CD14-positive monocyte (primary cell): ENCODE measurements around the gene PRRC2A. TPM values are rescaled to one million over a fixed set of nuclear protein-coding genes. Genes with fewer than 3 reads are reported as not detected.
A peak's percentile ranks its signal among the peaks of the same experiment; 100 is the strongest.

Experiments used
- DNase-seq, 3 donors: peaks; one replicate each; pipeline ENCODE4 v3.0.0-alpha.2; 2011 to 2022
- H2AFZ ChIP-seq: 2 replicates; pipeline ENCODE4 v1.6.0; 2012; ENCODE audit warnings: mild to moderate bottlenecking, low read depth, low read length, inconsistent platforms; ENCODE audit not compliant: insufficient read depth, poor library complexity, severe bottlenecking
- H3K27ac ChIP-seq, 2 donors: 1 replicate in 1 of 2; 2 replicates in 1 of 2; pipeline ENCODE4 v1.5.1; 2012 to 2013; ENCODE audit warnings: low read length in 2 of 2, control low read depth in 1 of 2, inconsistent platforms in 1 of 2, low read depth in 1 of 2, mild to moderate bottlenecking in 1 of 2
- H3K27me3 ChIP-seq, 2 donors: one replicate each; pipeline versions ENCODE4 v1.6.0 to v1.6.1; 2011 to 2013; ENCODE audit warnings: low read length in 2 of 2; ENCODE audit not compliant: control insufficient read depth in 2 of 2, insufficient read depth in 2 of 2
- H3K36me3 ChIP-seq, 2 donors: replicated peaks in 1 of 2; 1 replicate in 1 of 2; 2 replicates in 1 of 2; pipeline versions ENCODE4 v1.5.1 to v1.6.1; 2012 to 2013; ENCODE audit warnings: low read length in 2 of 2, control low read depth in 1 of 2, inconsistent platforms in 1 of 2, mild to moderate bottlenecking in 1 of 2; ENCODE audit not compliant: insufficient read depth in 2 of 2, control insufficient read depth in 1 of 2
- H3K4me1 ChIP-seq, 2 donors: 1 replicate in 1 of 2; 2 replicates in 1 of 2; pipeline versions ENCODE4 v1.5.1 to v1.6.1; 2012 to 2013; ENCODE audit warnings: low read length in 2 of 2, control low read depth in 1 of 2, inconsistent platforms in 1 of 2, mild to moderate bottlenecking in 1 of 2, moderate library complexity in 1 of 2; ENCODE audit not compliant: insufficient read depth in 2 of 2, control insufficient read depth in 1 of 2
- H3K4me2 ChIP-seq: replicated peaks from 2 replicates; pipeline ENCODE3; 2012; ENCODE audit warnings: low read length, moderate library complexity, mild to moderate bottlenecking; ENCODE audit not compliant: poor library complexity, severe bottlenecking; ENCODE audit errors: extremely low read depth
- H3K4me3 ChIP-seq, 3 experiments: fragments of 200-600 bp in 1 of 3; sonication (generic) in 1 of 3; replicated peaks in 1 of 3; 1 replicate in 2 of 3; 2 replicates in 1 of 3; pipeline ENCODE4 v1.5.1; 2011 to 2013; ENCODE audit warnings: low read length in 3 of 3, mild to moderate bottlenecking in 3 of 3, control low read depth in 2 of 3, low read depth in 2 of 3, inconsistent platforms in 1 of 3, moderate library complexity in 1 of 3
- H3K79me2 ChIP-seq: 2 replicates; pipeline ENCODE4 v1.6.0; 2012; ENCODE audit warnings: mild to moderate bottlenecking, control low read depth, inconsistent platforms, low read length, moderate library complexity; ENCODE audit not compliant: insufficient read depth
- H3K9ac ChIP-seq: 2 replicates; pipeline ENCODE4 v1.6.0; 2017; ENCODE audit warnings: low read length, mild to moderate bottlenecking; ENCODE audit not compliant: insufficient read depth, poor library complexity, severe bottlenecking
- H3K9me3 ChIP-seq, 2 donors: replicated peaks in 1 of 2; 1 replicate in 1 of 2; 2 replicates in 1 of 2; pipeline versions ENCODE4 v1.5.1 to v1.6.1; 2012 to 2013; ENCODE audit warnings: low read length in 2 of 2, control low read depth in 1 of 2; ENCODE audit not compliant: control insufficient read depth in 1 of 2, insufficient read depth in 1 of 2
- H4K20me1 ChIP-seq: 2 replicates; pipeline ENCODE4 v1.6.0; 2012; ENCODE audit warnings: mild to moderate bottlenecking, low read length, control low read depth, moderate library complexity; ENCODE audit not compliant: insufficient read depth
- H3K27ac Mint-ChIP-seq, 7 donors: one replicate each; pipeline ENCODE4 v1.8.0; 2020; ENCODE audit warnings: mild to moderate bottlenecking in 7 of 7, mixed read lengths in 7 of 7, moderate library complexity in 6 of 7, inconsistent platforms in 2 of 7
- H3K27me3 Mint-ChIP-seq, 3 donors: one replicate each; pipeline ENCODE4 v1.8.0; 2021 to 2022; ENCODE audit warnings: low read depth in 3 of 3, mild to moderate bottlenecking in 3 of 3, mixed read lengths in 3 of 3, moderate library complexity in 3 of 3, inconsistent platforms in 1 of 3
- H3K36me3 Mint-ChIP-seq, 2 donors: one replicate each; pipeline ENCODE4 v1.8.0; 2020; ENCODE audit warnings: mixed read lengths in 2 of 2, inconsistent platforms in 1 of 2, mild to moderate bottlenecking in 1 of 2
- H3K4me1 Mint-ChIP-seq: one replicate; pipeline ENCODE4 v1.8.0; 2020; ENCODE audit warnings: mild to moderate bottlenecking, mixed read lengths
- H3K4me3 Mint-ChIP-seq, 2 donors: one replicate each; pipeline ENCODE4 v1.8.0; 2020; ENCODE audit warnings: mild to moderate bottlenecking in 2 of 2, mixed read lengths in 2 of 2, moderate library complexity in 1 of 2
- H3K9me3 Mint-ChIP-seq, 7 donors: one replicate each; pipeline ENCODE4 v1.8.0; 2020 to 2022; ENCODE audit warnings: mixed read lengths in 7 of 7, mild to moderate bottlenecking in 6 of 7, moderate library complexity in 6 of 7, inconsistent platforms in 2 of 7
- CTCF ChIP-seq: fragments of 200-600 bp; IDR thresholded peaks from one replicate; pipeline ENCODE4 v1.8.0; 2022; ENCODE audit warnings: antibody characterized with exemption, mild to moderate bottlenecking
- WGBS: methylation state at CpG from one replicate; pipeline ENCODE4 v1.1.5; 2013; ENCODE audit warnings: missing lambda C conversion rate; ENCODE audit not compliant: insufficient coverage; 5-methylcytosine and 5-hydroxymethylcytosine counted together
- intact Hi-C, 2 donors: fragments of 100-400 bp; cut with micrococcal nuclease; formaldehyde crosslinking; loops; one replicate each; pipeline versions ENCODE4 v1.15.0 to v1.15.1; 2023
- polyA plus RNA-seq, 3 donors: library from polyadenylated mRNA; depleted of rRNA in 1 of 3; unstranded in 2 of 3; stranded (reverse) in 1 of 3; fragments of 300-500 nt in 2 of 3; fragments of >200 nt in 1 of 3; fragmentation: Illumina TruSeq in 2 of 3; gene quantifications; 1 replicate in 2 of 3; 2 replicates in 1 of 3; pipeline ENCODE4 v1.2.3, GENCODE V29; 2012 to 2021

Gene PRRC2A
- polyA plus RNA-seq, 3 donors, result 1.2 to 76.7 (median 2.3) TPM

- Mint-ChIP-seq H3K27me3 (peaks cover 0 to 4% (median 0%) of the 10 kb centered on the region in 3 donors), H3K4me1 (peaks cover 70% of the 10 kb centered on the region), H3K9me3 (peaks cover 0 to 2% (median 0%) of the 10 kb centered on the region in 7 donors), H3K36me3 (peaks cover 36 to 62% of the 10 kb centered on the region in 2 donors), H3K27ac (peak overlapping the region in 5 of 7 donors; percentile 25 to 84 (median 66)), H3K4me3 (no peak overlapping the region)
- peaks cover 15 to 49% of the 10 kb centered on the region in 2 donors for H3K36me3 ChIP-seq
- no peak overlapping the region for H3K9ac ChIP-seq
- DNase-seq, result no peak
- peak overlapping the region in 1 of 2 donors; percentile 80 for H3K27ac ChIP-seq
- WGBS, result 94% methylated on average over 2 of the region's 4 CpGs
- peak overlapping the region in 1 of 3 experiments; percentile 18 for H3K4me3 ChIP-seq
- peaks cover 26% of the 10 kb centered on the region for H4K20me1 ChIP-seq
- no peaks in the 10 kb centered on the region for H3K27me3 ChIP-seq
- peak overlapping the region; percentile 25 for H3K4me2 ChIP-seq
- no peak for TF ChIP-seq CTCF
- no peaks in the 10 kb centered on the region for H3K9me3 ChIP-seq
- H2AFZ ChIP-seq, result no peak overlapping the region
- intact Hi-C loops, result no loop called here
- H3K4me1 ChIP-seq, result peaks cover 50 to 68% of the 10 kb centered on the region in 2 donors
- H3K79me2 ChIP-seq, result peaks cover 86% of the 10 kb centered on the region
Measured at GRCh38 chr6:31658158-31658688, 37.7 kb downstream of the PRRC2A start.

GRCh38 chr6:31658983-31659648, 38.6 kb downstream of the PRRC2A start:
- Histone ChIP-seq H3K4me2 (peak overlapping the region; percentile 87), H4K20me1 (peaks cover 26% of the 10 kb centered on the region), H3K36me3 (peaks cover 15 to 57% of the 10 kb centered on the region in 2 donors), H3K79me2 (peaks cover 87% of the 10 kb centered on the region), H2AFZ (no peak overlapping the region), H3K4me1 (peaks cover 50 to 68% of the 10 kb centered on the region in 2 donors), H3K4me3 (peak overlapping the region in 2 of 3 experiments; percentile 71 to 89), H3K9me3 (no peaks in the 10 kb centered on the region), H3K9ac (peak overlapping the region; percentile 77), H3K27me3 (no peaks in the 10 kb centered on the region), H3K27ac (peak overlapping the region; percentile 70 to 80)
- WGBS, result 95% methylated on average over 12 of the region's 13 CpGs
- intact Hi-C loops, result no loop called here
- H3K27ac Mint-ChIP-seq, result peak overlapping the region; percentile 92 to 97 (median 95)
- DNase-seq, result no peak
- TF ChIP-seq CTCF, result no peak
- H3K9me3 Mint-ChIP-seq, result peaks cover 0 to 2% (median 0%) of the 10 kb centered on the region in 7 donors
- peak overlapping the region; percentile 93 to 97 for H3K4me3 Mint-ChIP-seq
- peaks cover 43 to 71% of the 10 kb centered on the region in 2 donors for H3K36me3 Mint-ChIP-seq
- peaks cover 0 to 4% (median 0%) of the 10 kb centered on the region in 3 donors for H3K27me3 Mint-ChIP-seq
- H3K4me1 Mint-ChIP-seq, result peaks cover 74% of the 10 kb centered on the region
